Ovary (tissue), 9 donors: ENCODE measurements around the gene NF1. TPM values are rescaled to one million over a fixed set of nuclear protein-coding genes. Genes with fewer than 3 reads are reported as not detected.

Experiments used
- DNase-seq, 5 donors: peaks; one replicate each; pipeline ENCODE4 v3.0.0-alpha.2; 2019 to 2020
- H3K27ac ChIP-seq, 2 donors: fragments of 200-600 bp; one replicate each; pipeline versions ENCODE4 v1.5.1 to v1.8.0; 2019 to 2022
- H3K27me3 ChIP-seq: fragments of 200-600 bp; one replicate; pipeline ENCODE4 v1.8.0; 2022
- H3K36me3 ChIP-seq: fragments of 200-600 bp; sonication (generic); one replicate; pipeline ENCODE4 v1.5.1; 2019
- H3K4me1 ChIP-seq: one replicate; pipeline ENCODE4 v1.8.1; 2013; ENCODE audit warnings: mild to moderate bottlenecking, moderate library complexity; ENCODE audit not compliant: insufficient read depth
- H3K4me3 ChIP-seq: fragments of 200-600 bp; sonication (generic); one replicate; pipeline ENCODE4 v1.5.1; 2017
- H3K9me3 ChIP-seq, 2 donors: fragments of 200-600 bp in 1 of 2; sonication (generic) in 1 of 2; one replicate each; pipeline versions ENCODE4 v1.5.1 to v1.8.1; 2013 to 2019; ENCODE audit warnings: mild to moderate bottlenecking in 1 of 2, moderate library complexity in 1 of 2
- EP300 ChIP-seq: sonication (generic); formaldehyde crosslinking; IDR thresholded peaks from one replicate; pipeline ENCODE4 v1.6.1; 2017; ENCODE audit warnings: antibody characterized with exemption
- POLR2A ChIP-seq: fragments of 450-650 bp; IDR thresholded peaks from one replicate; pipeline ENCODE4 v1.6.1; 2017; ENCODE audit warnings: antibody characterized with exemption, mild to moderate bottlenecking, moderate library complexity
- WGBS, 3 donors: extraction: QIAGEN DNeasy Blood & Tissue Kit in 1 of 3; methylation state at CpG; one replicate each; pipeline versions ENCODE4 v1.1.5 to v1.1.7; 2013 to 2017; 5-methylcytosine and 5-hydroxymethylcytosine counted together
- intact Hi-C, 4 donors: fragments of 100-400 bp; cut with DNase I; formaldehyde crosslinking; loops; one replicate each; pipeline versions ENCODE4 v1.11.0 to v1.15.1; 2022 to 2023
- polyA plus RNA-seq, 2 donors: library from polyadenylated mRNA; stranded (reverse); fragments of 200-250 nt in 1 of 2; fragments of 350-450 nt in 1 of 2; fragmentation: Illumina TruSeq in 1 of 2; extraction: RNeasy Lipid Tissue Mini Kit (QIAGEN cat#74804) in 1 of 2; gene quantifications; one replicate each; pipeline ENCODE4 v1.2.3, GENCODE V29; 2013 to 2014
- total RNA-seq, 7 donors: library from RNA; depleted of rRNA in 2 of 7; stranded (reverse); fragments of >200 nt in 2 of 7; fragmentation: NEBNext Ultra II Directional in 3 of 7; extraction: Animal tissue kit (Norgen Biotek cat#: 25700) in 3 of 7; gene quantifications; one replicate each; pipeline versions ENCODE4 v1.1.0 to v1.2.4, GENCODE V29; 2016 to 2023
- TF ChIP-seq, protein P1 (sequence below), 3 donors: fragments of 450-650 bp in 2 of 3; fragments of 200-600 bp in 1 of 3; IDR thresholded peaks; one replicate each; pipeline versions ENCODE4 v1.5.1 to v1.8.0; 2016 to 2022; ENCODE audit warnings: antibody characterized with exemption in 3 of 3, mild to moderate bottlenecking in 1 of 3
- donor health status: DM: no; HTN: no; CAD: no; lungs with moderate emphysema.
- donor health status: DM: no; HTN: no; CAD: no.
- donor health status: Bipolar disorder and iron deficiency.
- donor health status: DM: yes; HTN: yes; CAD: no.
- donor health status: DM: no; HTN: no; CAD: no.
- donor health status: DM: yes; HTN: yes; CAD: no.

The NF1 gene
- total and polyA plus RNA-seq, 9 donors, result 11.1 to 62.0 (median 57.0) TPM

- 69 to 79% (median 70%) methylated on average over 7 of the region's 7 CpGs for WGBS, 3 donors
- Histone ChIP-seq H3K9me3 (no peaks in the 10 kb centered on the region), H3K36me3 (no peaks in the 10 kb centered on the region), H3K4me3 (no peak overlapping the region), H3K27ac (no peak overlapping the region), H3K27me3 (no peaks in the 10 kb centered on the region), H3K4me1 (no peaks in the 10 kb centered on the region)
- no peak for TF ChIP-seq EP300
- TF ChIP-seq POLR2A, result no peak
- TF ChIP-seq, protein P1, sequence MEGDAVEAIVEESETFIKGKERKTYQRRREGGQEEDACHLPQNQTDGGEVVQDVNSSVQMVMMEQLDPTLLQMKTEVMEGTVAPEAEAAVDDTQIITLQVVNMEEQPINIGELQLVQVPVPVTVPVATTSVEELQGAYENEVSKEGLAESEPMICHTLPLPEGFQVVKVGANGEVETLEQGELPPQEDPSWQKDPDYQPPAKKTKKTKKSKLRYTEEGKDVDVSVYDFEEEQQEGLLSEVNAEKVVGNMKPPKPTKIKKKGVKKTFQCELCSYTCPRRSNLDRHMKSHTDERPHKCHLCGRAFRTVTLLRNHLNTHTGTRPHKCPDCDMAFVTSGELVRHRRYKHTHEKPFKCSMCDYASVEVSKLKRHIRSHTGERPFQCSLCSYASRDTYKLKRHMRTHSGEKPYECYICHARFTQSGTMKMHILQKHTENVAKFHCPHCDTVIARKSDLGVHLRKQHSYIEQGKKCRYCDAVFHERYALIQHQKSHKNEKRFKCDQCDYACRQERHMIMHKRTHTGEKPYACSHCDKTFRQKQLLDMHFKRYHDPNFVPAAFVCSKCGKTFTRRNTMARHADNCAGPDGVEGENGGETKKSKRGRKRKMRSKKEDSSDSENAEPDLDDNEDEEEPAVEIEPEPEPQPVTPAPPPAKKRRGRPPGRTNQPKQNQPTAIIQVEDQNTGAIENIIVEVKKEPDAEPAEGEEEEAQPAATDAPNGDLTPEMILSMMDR (IDR thresholded peaks at IDR 0.05), result no peak
- intact Hi-C loops, result no loop called here
- no peak for DNase-seq
Observed at GRCh38 chr17:31385428-31386285, 290.9 kb downstream of the NF1 start.

DNA sequence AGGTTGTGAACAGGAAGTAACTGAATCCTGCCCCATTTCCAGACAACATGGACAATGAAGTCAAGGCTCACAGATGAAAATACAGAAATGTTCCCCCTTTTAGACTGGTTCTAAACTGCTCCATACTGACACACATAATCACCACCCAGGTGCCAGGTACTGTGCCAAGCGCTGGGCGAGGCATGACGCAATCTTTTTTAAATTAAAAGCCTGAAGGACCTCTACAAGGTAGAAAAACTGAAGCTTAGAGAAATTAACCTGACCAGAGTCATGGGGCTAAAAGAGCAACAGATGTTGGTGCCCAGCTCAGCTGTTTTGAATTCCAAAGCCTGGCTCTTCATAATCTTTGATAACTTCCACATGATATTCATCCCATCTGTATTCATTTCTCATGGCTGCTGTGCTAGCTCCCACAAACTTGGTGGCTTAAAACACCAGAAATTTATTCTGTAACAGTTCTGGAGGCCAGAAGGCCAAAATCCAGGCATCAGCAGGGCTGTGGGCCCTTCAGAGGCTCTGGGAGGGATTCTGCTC is 291.8 kb downstream of the NF1 start:
- TF ChIP-seq, protein P1 (IDR thresholded peaks at IDR 0.05), result no peak
- TF ChIP-seq POLR2A, result no peak
- TF ChIP-seq EP300, result no peak
- H3K4me3 ChIP-seq, result no peak overlapping the region
- H3K36me3 ChIP-seq, result no peaks in the 10 kb centered on the region
- intact Hi-C loops, result no loop called here
- 84 to 85% (median 85%) methylated on average over 3 of the region's 3 CpGs for WGBS, 3 donors
- DNase-seq, result no peak
- no peaks in the 10 kb centered on the region for H3K27me3 ChIP-seq
- H3K27ac ChIP-seq, result no peak overlapping the region
- H3K4me1 ChIP-seq, result no peaks in the 10 kb centered on the region
- H3K9me3 ChIP-seq, result no peaks in the 10 kb centered on the region

DNA sequence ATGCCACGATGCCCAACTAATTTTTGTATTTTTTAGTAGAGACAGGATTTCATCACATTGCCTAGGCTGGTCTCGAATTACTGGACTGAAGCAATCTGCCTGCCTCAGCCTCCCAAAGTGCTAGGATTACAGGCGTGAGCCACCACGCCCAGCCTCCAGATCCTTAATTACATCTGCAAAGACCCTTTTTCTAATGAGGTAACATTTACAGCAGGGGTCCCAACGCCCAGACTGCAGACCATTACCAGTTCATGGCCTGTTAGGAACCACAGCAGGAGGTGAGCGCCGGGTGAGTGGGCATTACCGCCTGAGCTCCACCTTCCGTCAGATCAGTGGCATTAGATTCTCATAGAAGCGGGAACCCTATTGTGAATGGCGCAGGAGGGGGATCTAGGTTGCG is 292.7 kb downstream of the NF1 start:
- TF ChIP-seq EP300 (no peak), POLR2A (no peak)
- TF ChIP-seq, protein P1 (IDR thresholded peaks at IDR 0.05), result no peak
- no peaks in the 10 kb centered on the region for H3K4me1 ChIP-seq
- intact Hi-C loops, result no loop called here
- DNase-seq, result no peak
- H3K9me3 ChIP-seq, result no peaks in the 10 kb centered on the region
- H3K27me3 ChIP-seq, result no peaks in the 10 kb centered on the region
- WGBS, 3 donors, result 81 to 83% (median 81%) methylated on average over 12 of the region's 12 CpGs
- no peak overlapping the region for H3K27ac ChIP-seq
- no peak overlapping the region for H3K4me3 ChIP-seq
- no peaks in the 10 kb centered on the region for H3K36me3 ChIP-seq

GRCh38 chr17:31388351-31388750 is 293.6 kb downstream of the NF1 start:
- intact Hi-C loops, result no loop called here
- H3K36me3 ChIP-seq, result no peaks in the 10 kb centered on the region
- TF ChIP-seq, protein P1 (IDR thresholded peaks at IDR 0.05), result no peak
- TF ChIP-seq POLR2A (no peak), EP300 (no peak)
- 71 to 83% (median 82%) methylated on average over 2 of the region's 2 CpGs for WGBS, 3 donors
- no peaks in the 10 kb centered on the region for H3K4me1 ChIP-seq
- DNase-seq, result no peak
- H3K27me3 ChIP-seq, result no peaks in the 10 kb centered on the region
- H3K9me3 ChIP-seq, result no peaks in the 10 kb centered on the region
- no peak overlapping the region for H3K27ac ChIP-seq
- no peak overlapping the region for H3K4me3 ChIP-seq
